Left lung (tissue), 10 donors: ENCODE results near the gene MYH9. TPM values are rescaled to one million over a fixed set of nuclear protein-coding genes. Genes with fewer than 3 reads are reported as not detected.

Source experiments
- ATAC-seq: fragments of 200-7000 bp; cut with Tn5 transposase; one replicate; pipeline ENCODE4 v1.9.1; 2020; ENCODE audit warnings: moderate library complexity
- DNase-seq, 4 donors: peaks; one replicate each; pipeline ENCODE4 v3.0.0-alpha.2; 2013 to 2020
- H3K27ac ChIP-seq, 2 donors: fragments of 200-600 bp; sonication (generic) in 1 of 2; one replicate each; pipeline versions ENCODE4 v1.5.0 to v1.8.0; 2020 to 2021
- H3K27me3 ChIP-seq, 2 donors: fragments of 200-600 bp; sonication (generic) in 1 of 2; one replicate each; pipeline versions ENCODE4 v1.5.0 to v1.8.0; 2020 to 2021
- H3K36me3 ChIP-seq, 2 donors: fragments of 200-600 bp; sonication (generic) in 1 of 2; one replicate each; pipeline versions ENCODE4 v1.5.0 to v1.8.0; 2020 to 2021
- H3K4me1 ChIP-seq, 2 donors: fragments of 200-600 bp; one replicate each; pipeline ENCODE4 v1.8.0; 2021
- H3K4me3 ChIP-seq, 2 donors: fragments of 200-600 bp; sonication (generic) in 1 of 2; one replicate each; pipeline versions ENCODE4 v1.5.0 to v1.8.0; 2020 to 2021; ENCODE audit warnings: mild to moderate bottlenecking in 1 of 2
- H3K9me3 ChIP-seq, 2 donors: fragments of 200-600 bp; sonication (generic) in 1 of 2; one replicate each; pipeline versions ENCODE4 v1.5.0 to v1.8.0; 2020 to 2021
- intact Hi-C, 2 donors: fragments of 100-400 bp; cut with DNase I; formaldehyde crosslinking; loops; one replicate each; pipeline versions ENCODE4 v1.11.2 to v1.14.2; 2022
- polyA plus RNA-seq, 6 donors: library from polyadenylated mRNA; unstranded; fragments of 120-200 nt; gene quantifications; one replicate each; pipeline ENCODE4 v1.2.1, GENCODE V29; 2013; ENCODE audit not compliant: insufficient read length in 6 of 6
- total RNA-seq, 2 donors: library from RNA; stranded (reverse); fragmentation: NEBNext Ultra II Directional; extraction: Animal tissue kit (Norgen Biotek cat#: 25700); gene quantifications; one replicate each; pipeline ENCODE4 v1.2.1, GENCODE V29; 2021
- TF ChIP-seq, protein P1 (sequence below), 2 donors: fragments of 200-600 bp; sonication (generic) in 1 of 2; IDR thresholded peaks; one replicate each; pipeline versions ENCODE4 v1.5.0 to v1.8.0; 2021; ENCODE audit warnings: antibody characterized with exemption in 2 of 2
- donor health status: DM: no; HTN: yes; CAD: no.
- donor health status: DM: no; HTN: no; CAD: no.

Gene MYH9
- total and polyA plus RNA-seq, 8 donors: 225 to 761 (median 270) TPM

- intact Hi-C loops: loop anchor here (5.0 to 10.0 kb wide), 2 partner anchors 41 to 48 kb away; partner anchors contain the start of gene MYH9 (in 1 of the 2)
- Histone ChIP-seq H3K27me3 (no peaks in the 10 kb centered on the region), H3K4me3 (no peak overlapping the region), H3K27ac (peak overlapping the region; percentile 90 to 94), H3K36me3 (peaks cover 0 to 84% of the 10 kb centered on the region in 2 donors), H3K9me3 (no peaks in the 10 kb centered on the region), H3K4me1 (peaks cover 66 to 99% of the 10 kb centered on the region in 2 donors)
- ATAC-seq (no peak), DNase-seq (no peak)
- TF ChIP-seq, protein P1, sequence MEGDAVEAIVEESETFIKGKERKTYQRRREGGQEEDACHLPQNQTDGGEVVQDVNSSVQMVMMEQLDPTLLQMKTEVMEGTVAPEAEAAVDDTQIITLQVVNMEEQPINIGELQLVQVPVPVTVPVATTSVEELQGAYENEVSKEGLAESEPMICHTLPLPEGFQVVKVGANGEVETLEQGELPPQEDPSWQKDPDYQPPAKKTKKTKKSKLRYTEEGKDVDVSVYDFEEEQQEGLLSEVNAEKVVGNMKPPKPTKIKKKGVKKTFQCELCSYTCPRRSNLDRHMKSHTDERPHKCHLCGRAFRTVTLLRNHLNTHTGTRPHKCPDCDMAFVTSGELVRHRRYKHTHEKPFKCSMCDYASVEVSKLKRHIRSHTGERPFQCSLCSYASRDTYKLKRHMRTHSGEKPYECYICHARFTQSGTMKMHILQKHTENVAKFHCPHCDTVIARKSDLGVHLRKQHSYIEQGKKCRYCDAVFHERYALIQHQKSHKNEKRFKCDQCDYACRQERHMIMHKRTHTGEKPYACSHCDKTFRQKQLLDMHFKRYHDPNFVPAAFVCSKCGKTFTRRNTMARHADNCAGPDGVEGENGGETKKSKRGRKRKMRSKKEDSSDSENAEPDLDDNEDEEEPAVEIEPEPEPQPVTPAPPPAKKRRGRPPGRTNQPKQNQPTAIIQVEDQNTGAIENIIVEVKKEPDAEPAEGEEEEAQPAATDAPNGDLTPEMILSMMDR (IDR thresholded peaks at IDR 0.05): no peak
These were observed 51.3 kb downstream of the MYH9 start for GRCh38 chr22:36336246-36337182.

GRCh38 chr22:36335621-36336020 is 52.1 kb downstream of the MYH9 start:
- intact Hi-C loops: loop anchor here (5.0 to 10.0 kb wide), 2 partner anchors 42 to 49 kb away; partner anchors contain the start of gene MYH9 (in 1 of the 2)
- H3K27ac ChIP-seq: peak overlapping the region; percentile 90 to 94
- no peaks in the 10 kb centered on the region for H3K27me3 ChIP-seq
- TF ChIP-seq, protein P1 (IDR thresholded peaks at IDR 0.05): no peak
- H3K4me1 ChIP-seq: peaks cover 75 to 99% of the 10 kb centered on the region in 2 donors
- H3K9me3 ChIP-seq: no peaks in the 10 kb centered on the region
- DNase-seq: no peak
- peaks cover 0 to 76% of the 10 kb centered on the region in 2 donors for H3K36me3 ChIP-seq
- no peak overlapping the region for H3K4me3 ChIP-seq
- ATAC-seq: no peak

- no peak for DNase-seq
- ATAC-seq: no peak
These were observed 52.8 kb downstream of the MYH9 start for GRCh38 chr22:36334821-36335603.

DNA sequence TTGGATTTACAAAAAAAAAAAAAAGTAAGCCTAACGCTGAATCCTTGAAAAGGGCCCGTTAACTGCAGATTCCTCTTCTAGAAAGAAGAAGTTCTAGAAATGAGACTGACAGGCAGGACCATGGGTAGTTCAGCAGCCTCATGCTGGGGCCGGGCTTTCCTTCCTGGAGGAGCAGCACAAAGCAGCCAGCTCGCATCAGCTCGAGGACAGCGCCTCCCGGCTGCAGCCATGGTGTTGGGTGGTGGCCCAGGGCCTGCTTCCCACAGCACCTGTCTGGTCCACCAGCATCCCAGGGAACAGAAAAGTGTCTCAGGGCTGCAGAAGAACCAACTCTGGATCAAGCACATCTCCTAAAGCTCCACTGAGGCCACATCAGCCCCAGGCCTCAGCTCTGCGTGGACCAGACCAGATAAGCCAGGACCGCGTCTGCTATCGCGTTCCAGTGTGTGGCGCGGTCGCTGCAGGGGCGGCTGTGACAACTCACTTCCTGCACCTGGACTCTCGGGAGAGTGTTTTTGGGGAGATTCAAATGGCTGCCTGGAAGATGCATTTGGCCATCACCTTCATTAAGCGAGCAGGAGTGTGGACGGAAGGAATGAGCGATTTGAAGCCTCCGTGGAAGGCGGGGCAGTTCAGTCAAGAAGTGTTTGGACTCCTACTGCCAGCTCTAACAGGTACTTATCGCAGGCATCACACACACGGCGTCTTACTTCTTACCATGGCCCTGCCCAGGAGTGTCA is 53.5 kb downstream of the MYH9 start:
- no peaks in the 10 kb centered on the region for H3K9me3 ChIP-seq
- DNase-seq: peak in 1 of 4 donors; percentile 88
- no peak overlapping the region for H3K4me3 ChIP-seq
- intact Hi-C loops: loop anchor here in 1 of 2 donors (10.0 kb wide), 1 partner anchor 51 kb away; the partner anchor contains the start of gene MYH9
- TF ChIP-seq, protein P1 (IDR thresholded peaks at IDR 0.05): no peak
- peaks cover 0 to 69% of the 10 kb centered on the region in 2 donors for H3K36me3 ChIP-seq
- ATAC-seq: peak; percentile 56
- no peaks in the 10 kb centered on the region for H3K27me3 ChIP-seq
- H3K4me1 ChIP-seq: peaks cover 87 to 100% of the 10 kb centered on the region in 2 donors
- H3K27ac ChIP-seq: peak overlapping the region; percentile 90 to 94

More at GRCh38 chr22:36334821-36335603, 52.8 kb downstream of the MYH9 start:
- Histone ChIP-seq H3K4me1 (peaks cover 81 to 100% of the 10 kb centered on the region in 2 donors), H3K27me3 (no peaks in the 10 kb centered on the region), H3K27ac (peak overlapping the region; percentile 90 to 94), H3K36me3 (peaks cover 0 to 74% of the 10 kb centered on the region in 2 donors), H3K4me3 (no peak overlapping the region), H3K9me3 (no peaks in the 10 kb centered on the region)
- TF ChIP-seq, protein P1 (IDR thresholded peaks at IDR 0.05): no peak
- intact Hi-C loops: loop anchor here (5.0 to 10.0 kb wide), 2 partner anchors 42 to 50 kb away; partner anchors contain the start of gene MYH9 (in 1 of the 2)
